HG03280 (cell line): ENCODE measurements around the gene FAM219A.

ENCODE experiments used
- ATAC-seq: cut with Tn5 transposase; IDR thresholded peaks from one replicate; pipeline ENCODE4 v1.9.1; 2021; ENCODE audit warnings: mild to moderate bottlenecking, moderate library complexity; ENCODE audit not compliant: unreplicated experiment

FAM219A gene

GRCh38 chr9:34458013-34458958 is at the start of gene FAM219A, which contains the start of gene DNAI1:
FAM219A (minus strand) TSS chr9:34458570; CDS start chr9:34458263, 307 bp downstream.
DNAI1 (plus strand) TSS chr9:34458805; CDS start chr9:34459006, 201 bp downstream.
- ATAC-seq, result peak; percentile 99

- ATAC-seq, result no peak
Observed at GRCh38 chr9:34507966-34508365, 49.6 kb upstream of the FAM219A start.

GRCh38 chr9:34507556-34507955 is 49.2 kb upstream of the FAM219A start:
- no peak for ATAC-seq

GRCh38 chr9:34506623-34507022 is 48.3 kb upstream of the FAM219A start:
- no peak for ATAC-seq

GRCh38 chr9:34505370-34506120 is 47.2 kb upstream of the FAM219A start:
- no peak for ATAC-seq

GRCh38 chr9:34503406-34503805 is 45.0 kb upstream of the FAM219A start:
- ATAC-seq, result no peak

GRCh38 chr9:34502891-34503290 is 44.5 kb upstream of the FAM219A start:
- no peak for ATAC-seq

- ATAC-seq, result no peak
Observed at GRCh38 chr9:34502471-34502870, 44.1 kb upstream of the FAM219A start.

- ATAC-seq, result no peak
Observed at GRCh38 chr9:34501889-34502425, 43.6 kb upstream of the FAM219A start.

- no peak for ATAC-seq
Observed at GRCh38 chr9:34501372-34501771, 43.0 kb upstream of the FAM219A start.

- no peak for ATAC-seq
Observed at GRCh38 chr9:34500623-34501267, 42.4 kb upstream of the FAM219A start.

GRCh38 chr9:34499076-34499475 is 40.7 kb upstream of the FAM219A start:
- no peak for ATAC-seq

- no peak for ATAC-seq
Observed at GRCh38 chr9:34498553-34498952, 40.2 kb upstream of the FAM219A start.

GRCh38 chr9:34496149-34496712 is 37.9 kb upstream of the FAM219A start:
- ATAC-seq, result no peak

GRCh38 chr9:34493972-34494535 is 35.7 kb upstream of the FAM219A start:
- no peak for ATAC-seq

- ATAC-seq, result no peak
Observed at GRCh38 chr9:34492051-34492450, 33.7 kb upstream of the FAM219A start.

- no peak for ATAC-seq
Observed at GRCh38 chr9:34491596-34491995, 33.2 kb upstream of the FAM219A start.

GRCh38 chr9:34490760-34491159 is 32.4 kb upstream of the FAM219A start:
- no peak for ATAC-seq

- no peak for ATAC-seq
Observed at GRCh38 chr9:34490360-34490759, 32.0 kb upstream of the FAM219A start.

GRCh38 chr9:34486572-34486971 is 28.2 kb upstream of the FAM219A start:
- ATAC-seq, result no peak
